ENCODE results near the gene PADI4.
"Not testable (repeated sequence)": the region's sequence is repeated elsewhere in the genome, so short reads cannot be mapped to it uniquely, and the experiment has no call there.

The PADI4 gene

DNA sequence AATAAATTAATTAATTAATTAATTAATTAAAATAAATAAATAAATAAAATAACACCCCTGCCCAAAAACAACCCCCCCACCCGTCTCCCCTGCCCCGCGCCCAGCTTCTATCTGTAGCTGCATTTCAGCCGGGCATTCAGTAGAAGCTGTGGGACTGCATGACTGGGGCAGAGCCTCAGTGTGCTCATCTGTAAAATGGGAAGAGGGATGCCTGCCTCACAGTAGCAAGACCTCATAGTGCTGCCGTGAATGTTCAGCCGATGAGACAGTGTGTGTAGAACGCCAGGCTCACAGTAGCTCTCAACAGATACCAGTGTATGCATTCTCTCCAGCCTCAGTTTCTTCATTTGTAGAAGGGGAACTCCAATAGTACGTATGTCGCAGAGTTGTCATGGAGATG lies 8.7 kb downstream of the PADI4 start:
- DNase-seq: no peak

DNA sequence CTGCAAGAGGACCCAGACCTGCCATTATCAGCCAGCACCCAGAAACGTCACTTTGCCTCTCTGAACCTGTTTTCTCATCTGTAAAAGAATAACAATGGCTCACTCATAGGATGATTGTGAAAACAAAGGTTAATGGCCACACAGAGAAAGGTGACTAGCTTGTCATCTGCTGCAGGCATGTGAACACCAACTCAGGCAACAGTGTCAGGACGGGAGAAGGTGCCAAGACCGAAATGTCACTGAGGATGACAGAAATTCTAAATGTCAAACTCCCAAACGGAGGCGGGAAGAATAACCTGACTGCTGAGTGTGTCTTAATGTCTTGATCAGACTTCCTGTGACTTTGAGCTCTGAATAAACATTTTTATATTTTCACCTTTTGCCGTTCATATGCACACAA lies 10.3 kb downstream of the PADI4 start:
- no peak for DNase-seq

DNA sequence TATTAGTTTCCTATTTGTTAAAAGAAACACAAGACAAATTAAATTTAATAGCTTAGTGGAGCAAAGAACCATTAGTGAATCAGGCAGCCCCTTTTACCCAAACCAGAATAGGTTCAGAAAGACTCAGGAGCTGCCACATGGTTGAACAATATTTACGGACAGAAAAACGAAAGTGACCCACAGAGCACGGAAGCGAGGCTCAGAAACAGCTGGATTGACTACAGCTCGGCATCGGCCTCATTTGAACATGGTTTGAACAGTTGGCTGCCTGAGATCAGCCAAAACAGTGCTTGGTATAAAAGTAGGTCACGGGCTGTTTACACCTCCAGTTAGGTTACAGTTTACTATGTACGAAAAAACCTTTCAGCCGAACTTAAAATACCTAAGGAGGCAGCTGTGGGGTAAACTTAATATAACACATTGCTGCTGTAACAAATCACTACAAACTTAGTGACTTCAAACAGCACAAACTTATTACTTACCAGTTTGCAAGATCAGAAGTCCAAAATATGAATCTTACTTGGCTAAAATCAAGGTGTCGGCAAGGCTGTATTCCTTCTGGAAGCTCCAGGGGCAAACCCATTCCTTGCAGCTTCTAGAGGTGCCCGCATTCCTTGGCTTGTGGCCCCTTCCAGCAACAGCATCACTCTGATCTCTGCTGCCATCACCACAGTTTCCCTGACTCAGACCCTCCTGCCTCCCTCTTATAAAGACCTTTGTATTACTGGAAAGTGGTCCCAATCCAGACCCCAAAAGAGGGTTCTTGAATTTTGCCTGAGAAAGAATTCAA lies 11.8 kb downstream of the PADI4 start:
- no peak for DNase-seq

DNA sequence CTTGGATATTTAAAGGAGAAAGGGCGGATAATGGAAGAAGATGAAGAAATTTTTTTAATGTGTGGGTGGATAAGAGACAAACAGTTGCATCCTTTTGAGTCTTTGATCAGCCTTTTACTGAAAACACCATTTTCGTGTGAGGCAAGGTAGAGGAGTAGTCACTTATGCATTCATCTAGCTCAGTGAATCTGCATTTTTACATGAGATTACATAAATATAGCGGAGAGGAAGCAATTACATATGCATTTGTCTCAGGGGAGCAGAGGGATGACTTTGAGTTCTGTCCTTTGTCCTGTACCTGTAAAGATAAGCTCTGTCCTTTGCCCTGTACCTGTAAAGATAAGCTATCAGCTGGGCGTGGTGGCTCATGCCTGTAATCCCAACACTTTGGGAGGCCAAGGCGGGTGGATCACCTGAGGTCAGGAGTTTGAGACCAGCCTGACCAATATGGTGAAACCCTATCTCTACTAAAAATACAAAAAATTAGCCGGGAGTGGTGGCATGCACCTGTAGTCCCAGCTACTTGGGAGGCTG lies 13.9 kb downstream of the PADI4 start:
- DNase-seq: not testable (repeated sequence)

DNA sequence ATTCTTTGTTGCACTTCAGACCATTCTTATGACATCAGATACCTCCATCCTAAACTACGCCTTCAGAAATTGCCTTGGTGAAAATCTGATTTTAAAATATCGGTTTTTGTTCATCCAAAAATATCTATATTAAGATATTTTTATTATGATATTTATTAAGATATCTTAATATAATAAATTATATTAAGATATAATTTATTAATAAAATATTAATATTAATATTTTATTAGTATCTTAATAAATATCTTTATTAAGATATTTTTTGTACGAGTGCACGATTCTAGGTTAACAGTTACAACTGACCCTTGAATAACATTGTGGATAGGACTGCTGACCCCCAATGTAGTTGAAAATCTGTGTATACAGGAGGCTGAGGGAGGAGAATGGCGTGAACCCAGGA lies 20.9 kb downstream of the PADI4 start:
- no peak for DNase-seq

DNA sequence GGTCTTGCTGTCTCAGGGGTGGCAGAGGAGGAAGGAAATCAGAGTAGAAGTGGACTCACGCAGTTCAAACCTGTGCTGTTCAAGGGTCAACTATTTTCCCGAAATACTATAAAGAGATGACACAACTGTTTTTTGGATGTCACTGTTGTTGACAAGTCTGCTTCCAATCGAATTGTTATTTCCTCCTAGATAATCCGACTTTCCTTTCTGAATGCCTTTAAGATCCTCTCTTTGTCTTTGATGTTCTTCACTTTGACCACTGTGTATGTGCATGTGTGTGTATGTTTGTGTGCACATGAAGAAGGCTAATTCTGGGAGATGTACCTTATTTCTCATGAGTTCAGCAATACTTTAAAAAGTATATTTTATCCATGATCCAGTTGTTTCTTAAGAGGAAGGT lies 21.6 kb downstream of the PADI4 start:
- no peak for DNase-seq

DNA sequence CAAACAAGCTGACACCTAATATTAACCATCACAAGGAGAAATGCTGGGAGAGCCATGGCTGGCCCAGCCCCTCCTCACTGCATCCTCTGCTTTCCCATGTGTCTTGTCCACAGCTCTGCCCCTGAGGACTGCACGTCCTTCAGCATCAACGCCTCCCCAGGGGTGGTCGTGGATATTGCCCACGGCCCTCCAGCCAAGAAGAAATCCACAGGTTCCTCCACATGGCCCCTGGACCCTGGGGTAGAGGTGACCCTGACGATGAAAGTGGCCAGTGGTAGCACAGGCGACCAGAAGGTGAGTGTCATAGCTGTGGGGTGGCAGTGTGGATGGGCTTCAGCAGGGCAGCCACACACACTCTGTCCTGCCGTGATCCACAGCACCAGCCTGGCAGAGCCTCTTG lies 22.9 kb downstream of the PADI4 start:
- DNase-seq: no peak

DNA sequence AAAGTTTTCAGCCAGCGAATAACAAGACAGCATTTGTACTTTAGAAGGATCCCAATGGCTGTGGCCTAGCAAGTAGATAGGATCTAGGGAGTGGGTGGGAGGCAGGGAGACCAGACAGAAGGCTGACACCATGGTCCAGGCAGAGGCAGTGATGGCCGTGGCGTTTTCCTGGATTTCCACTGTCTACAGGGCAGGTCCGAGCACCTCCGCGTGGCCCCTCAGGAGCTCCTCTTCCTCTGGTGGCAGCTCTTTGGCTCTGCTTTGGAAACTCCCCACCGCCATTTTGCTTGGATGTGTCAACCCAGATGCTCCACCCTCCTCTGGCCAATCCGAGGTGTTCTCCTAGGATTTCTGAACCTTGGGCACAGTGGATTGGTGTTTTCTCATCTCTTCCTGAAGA lies 25.1 kb downstream of the PADI4 start:
- DNase-seq: no peak

DNA sequence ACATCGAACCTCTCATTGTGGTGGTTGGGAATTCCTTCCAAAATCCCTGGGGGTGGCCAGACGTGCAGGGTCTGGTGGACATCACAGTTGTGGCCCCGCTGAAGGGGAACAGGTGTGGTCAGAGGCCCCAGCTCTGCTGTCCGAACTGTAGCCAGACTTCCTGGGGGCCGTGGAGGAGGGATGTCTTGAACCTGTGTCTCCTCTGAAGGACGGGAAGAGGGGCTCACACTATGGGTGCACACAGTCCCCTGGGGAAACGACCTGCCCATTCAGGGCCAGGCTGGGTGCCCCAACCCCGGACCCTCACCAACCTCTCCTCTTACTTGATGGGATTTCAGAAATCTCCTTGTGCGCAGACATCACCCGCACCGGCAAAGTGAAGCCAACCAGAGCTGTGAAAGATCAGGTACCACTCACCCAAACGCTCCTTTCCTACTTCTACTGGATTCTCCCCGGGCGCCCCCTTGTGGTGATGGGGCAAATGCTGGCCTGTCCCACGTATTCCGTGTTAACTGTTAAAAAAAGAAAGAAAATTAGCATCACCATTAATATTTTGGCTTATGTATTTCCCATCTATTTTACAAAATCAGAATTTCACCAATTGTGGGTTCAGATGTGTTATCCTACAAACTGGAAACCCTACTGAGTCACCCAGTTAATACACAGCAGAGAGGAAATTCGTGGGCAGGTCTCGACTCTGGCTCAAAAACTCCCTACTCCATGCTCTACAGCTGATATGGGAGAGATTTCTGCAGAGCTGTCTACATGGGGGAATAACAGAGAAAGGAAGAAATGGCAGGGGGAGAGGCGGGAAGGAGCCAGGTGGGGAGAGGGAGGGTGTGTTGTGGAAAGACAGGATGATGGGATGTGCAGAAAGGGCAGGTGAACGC lies 28.1 kb downstream of the PADI4 start:
- peak; percentile 61 for DNase-seq

DNA sequence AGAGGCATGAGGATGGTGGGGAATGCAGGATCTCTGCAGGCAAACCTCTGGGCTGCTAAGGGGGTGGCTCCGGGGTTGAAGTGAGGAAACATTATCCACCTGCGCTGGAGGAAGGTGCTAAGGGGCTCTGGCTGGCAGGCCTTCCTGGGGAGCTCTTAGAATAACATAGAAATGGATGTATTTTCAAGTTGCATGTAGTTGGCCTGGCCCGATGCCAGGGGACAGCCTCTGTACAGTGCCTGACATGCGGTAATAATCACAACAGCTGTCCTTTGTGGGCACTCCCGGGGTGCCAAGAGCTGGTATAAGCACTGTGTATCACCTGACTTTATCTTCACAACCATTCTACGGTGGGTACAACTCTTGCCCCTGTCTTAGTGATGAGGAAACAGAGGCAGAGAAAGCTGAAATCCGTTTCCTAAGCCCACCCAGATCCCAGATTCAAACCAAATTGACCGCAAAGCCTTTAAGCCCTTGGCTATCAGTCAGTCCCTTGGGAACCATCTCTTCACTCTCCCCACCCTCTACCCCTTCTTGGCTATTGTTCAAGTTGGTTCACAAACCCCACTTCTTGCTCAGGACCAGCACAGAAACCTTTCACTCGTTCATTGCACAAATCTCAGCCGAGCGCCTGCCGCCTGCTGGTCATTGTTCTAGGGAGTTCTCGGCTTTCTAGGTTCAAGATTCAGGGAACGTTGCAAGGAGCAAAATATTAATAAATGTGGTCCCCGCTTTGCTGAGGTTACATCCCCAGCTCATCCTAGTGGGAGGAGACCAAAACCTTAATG lies 30.9 kb downstream of the PADI4 start:
- DNase-seq: no peak

DNA sequence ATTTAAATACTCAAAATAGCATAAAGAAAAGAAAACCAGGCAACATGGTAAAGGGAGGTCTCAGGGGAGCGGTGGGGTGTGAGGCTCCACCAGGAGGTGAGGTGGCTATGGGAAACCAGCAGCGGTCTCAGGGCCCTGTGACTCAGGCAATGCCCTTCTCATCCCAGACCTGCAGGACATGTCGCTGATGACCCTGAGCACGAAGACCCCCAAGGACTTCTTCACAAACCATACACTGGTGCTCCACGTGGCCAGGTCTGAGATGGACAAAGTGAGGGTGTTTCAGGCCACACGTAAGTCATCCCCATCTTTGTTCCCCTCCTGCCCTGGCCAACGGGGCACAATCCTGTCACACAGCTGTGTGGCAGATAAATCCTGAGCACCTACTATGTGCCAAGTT lies 31.5 kb downstream of the PADI4 start:
- no peak for DNase-seq

DNA sequence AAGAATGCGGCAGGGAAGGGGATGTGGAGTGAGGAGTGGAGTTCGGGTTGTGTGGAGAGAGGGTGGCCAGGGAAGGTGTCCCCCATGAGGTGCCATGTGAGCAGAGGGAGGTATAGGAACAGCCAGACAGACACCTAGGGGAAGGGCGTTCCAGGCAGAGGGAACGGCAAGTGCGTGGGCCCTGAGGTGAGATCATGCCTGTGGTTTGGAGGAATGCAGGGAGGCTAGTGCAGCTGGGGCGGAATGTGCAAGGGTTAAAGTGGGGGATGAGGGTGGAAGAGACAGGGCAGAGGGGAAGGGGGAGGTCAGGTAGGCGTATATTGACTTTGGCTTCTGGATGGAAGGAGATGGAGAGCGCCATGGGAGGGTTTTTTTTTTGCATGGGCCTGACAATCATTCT lies 32.4 kb downstream of the PADI4 start:
- no peak for DNase-seq

DNA sequence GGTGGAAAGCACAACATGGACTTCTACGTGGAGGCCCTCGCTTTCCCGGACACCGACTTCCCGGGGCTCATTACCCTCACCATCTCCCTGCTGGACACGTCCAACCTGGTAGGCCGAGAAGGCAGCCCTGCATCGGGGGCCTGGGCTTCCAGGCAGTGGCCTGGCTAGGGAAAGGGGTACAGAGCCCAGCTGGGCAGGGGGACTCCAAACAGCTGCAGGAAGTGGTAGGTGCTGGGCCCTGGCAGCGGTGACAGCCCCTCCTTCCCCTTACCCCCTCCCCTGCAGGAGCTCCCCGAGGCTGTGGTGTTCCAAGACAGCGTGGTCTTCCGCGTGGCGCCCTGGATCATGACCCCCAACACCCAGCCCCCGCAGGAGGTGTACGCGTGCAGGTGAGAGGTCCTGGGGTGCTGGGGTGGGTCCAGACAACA lies 34.0 kb downstream of the PADI4 start:
- no peak for DNase-seq

DNA sequence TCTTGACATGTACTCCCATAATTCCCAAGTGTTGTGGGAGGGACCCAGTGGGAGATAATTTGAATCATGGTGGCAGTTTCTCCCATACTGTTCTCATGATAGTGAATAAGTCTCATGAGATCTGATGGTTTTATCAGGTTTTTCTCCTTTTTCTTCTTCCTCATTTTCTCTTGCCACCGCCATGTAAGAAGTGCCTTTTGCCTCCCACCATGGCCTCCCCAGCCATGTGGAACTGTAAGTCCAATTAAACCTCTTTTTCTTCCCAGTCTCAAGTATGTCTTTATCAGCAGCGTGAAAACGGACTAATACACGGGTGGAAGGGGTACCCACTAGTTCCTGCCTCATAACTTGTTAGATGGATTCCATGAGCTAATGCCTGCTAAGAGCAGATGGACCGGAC lies 37.5 kb downstream of the PADI4 start:
- not testable (repeated sequence) for DNase-seq

DNA sequence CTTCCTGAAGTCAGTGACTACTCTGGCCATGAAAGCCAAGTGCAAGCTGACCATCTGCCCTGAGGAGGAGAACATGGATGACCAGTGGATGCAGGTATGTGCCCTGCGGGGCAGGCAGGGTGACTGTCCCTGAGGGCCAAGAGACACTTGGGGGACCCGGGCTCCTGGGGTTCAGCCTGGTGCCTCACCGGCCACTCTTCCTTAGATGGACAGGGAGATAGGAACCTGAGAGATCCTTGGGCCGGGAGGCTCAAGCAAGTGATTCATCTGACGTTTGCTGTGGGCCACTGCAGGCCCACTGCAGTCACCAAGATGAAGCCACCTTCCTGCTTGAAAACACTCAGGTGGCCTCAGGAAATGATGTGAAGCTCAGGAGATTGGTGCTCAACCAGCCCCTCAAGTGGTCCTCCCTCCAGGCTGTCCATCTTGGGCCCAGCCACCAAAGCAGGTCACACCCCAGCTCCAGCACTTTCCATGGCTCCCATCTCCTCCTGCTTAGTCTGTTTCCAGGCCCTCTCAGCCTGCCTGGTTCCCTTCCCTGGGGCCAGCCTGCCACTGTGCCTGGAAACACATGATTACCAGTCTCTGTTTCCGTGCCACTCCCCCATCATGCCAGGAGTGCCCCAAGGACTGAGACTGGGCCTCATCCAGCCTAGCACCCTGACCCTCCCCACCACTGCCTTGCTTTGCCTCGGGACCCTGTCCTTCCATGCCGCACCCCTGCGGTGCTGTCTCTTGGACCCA lies 38.2 kb downstream of the PADI4 start:
- DNase-seq: no peak

DNA sequence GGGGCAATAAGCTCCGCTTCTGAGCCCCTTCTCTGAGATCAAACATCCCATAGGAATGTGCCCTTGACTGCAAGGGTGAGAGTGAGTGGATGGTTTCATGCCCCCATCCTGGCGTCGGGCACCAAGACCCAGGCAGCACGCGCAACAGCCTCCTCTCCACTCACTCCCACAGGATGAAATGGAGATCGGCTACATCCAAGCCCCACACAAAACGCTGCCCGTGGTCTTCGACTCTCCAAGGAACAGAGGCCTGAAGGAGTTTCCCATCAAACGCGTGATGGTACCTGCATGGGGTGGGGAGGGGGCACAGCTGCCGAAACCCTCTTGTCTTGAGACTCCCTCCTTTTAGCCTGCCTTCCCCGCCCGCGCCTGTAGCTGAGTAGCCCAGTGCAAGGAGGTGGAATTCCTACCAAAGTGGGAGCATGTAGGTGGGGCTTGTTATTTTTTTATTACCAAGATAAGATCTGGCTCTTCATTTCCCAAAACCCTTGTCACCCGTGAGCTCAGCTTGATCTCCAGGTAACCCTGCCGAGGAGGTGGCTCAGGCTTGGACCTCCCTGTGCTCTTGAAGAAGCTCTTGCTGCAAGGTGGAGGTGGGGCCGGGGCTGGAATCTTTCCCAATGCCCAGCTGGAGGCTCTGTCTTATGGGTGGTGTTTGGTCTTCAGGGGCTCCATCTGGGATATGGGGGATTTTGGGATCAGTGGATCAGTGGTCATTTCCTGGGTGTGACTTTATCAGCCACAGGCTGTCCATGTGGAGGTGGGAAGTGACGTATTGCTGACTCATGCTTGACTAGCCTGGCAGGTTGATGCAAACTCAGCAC lies 40.0 kb downstream of the PADI4 start:
- DNase-seq: no peak

DNA sequence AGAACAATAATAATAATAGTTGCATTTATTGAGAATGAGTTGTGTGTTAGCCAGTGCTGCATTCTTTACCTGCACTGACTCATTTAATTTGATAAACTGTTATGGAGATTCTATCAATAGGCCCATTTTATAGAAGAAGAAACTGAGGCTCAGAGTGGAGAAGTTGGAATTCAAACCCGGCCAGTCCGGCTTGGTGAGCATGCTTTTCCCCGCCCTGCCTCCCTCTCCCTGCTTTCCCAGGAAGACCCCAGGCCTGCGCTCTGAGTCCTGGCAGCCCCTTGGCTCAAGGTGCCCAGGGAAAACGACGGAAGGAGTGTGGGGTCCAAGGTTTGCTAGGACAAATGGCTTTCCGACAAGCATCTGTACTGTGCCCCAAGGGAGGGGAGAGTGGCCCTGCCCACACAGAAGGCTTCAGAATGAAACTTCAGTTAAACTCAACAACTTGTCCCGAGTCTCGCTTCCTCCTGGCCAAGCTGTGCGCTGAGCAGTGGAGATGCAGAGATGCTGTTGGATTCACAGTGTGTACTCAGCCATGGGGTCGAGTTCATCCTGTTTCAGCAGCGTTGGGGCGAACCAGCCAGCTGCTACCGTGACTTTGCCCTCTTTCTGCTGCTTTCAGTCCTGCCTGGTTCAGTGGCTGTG lies 40.7 kb downstream of the PADI4 start:
- no peak for DNase-seq

DNA sequence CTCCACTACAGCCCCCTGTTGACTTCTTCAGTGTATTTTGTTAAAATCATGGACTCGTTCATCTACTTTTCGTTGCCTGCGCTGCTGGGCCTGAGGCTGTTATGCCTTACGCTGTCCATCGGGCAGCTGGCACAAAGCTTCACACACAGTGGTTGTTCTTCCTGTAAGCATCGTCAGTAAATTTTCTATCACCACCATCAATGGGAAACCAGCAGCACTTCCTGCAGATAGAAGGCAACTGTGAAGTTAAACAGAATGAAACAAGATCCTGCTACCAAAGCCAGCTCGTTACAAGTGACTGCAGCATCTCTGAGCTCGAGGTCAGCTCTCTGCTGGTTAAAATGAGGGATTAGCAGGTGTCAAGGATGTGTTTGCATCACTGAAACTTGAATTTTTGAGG lies 42.1 kb downstream of the PADI4 start:
- no peak for DNase-seq

DNA sequence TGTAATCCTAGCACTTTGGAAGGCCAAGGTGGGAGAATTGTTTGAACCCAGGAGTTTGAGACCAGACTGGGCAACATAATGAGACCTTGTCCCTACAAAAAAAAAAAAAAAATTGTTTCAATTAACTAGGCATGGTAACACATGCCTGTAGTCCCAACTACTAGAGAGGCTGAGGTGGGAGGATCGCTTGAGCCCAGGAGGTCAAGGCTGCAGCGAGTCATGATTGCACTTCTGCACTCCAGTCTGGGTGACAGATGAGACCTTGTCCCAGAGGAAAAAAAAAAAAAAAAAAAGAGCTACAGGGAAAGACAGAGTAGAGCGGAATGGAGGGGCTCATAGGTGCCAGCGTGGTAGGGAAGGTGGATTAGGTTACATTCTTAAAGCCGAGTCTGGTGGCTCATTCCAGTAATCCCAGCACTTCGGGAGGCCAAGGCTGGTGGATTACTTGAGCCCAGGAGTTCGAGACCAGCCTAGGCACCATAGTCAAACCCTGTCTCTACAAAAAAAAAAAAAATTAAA lies 43.0 kb downstream of the PADI4 start:
- no peak for DNase-seq

DNA sequence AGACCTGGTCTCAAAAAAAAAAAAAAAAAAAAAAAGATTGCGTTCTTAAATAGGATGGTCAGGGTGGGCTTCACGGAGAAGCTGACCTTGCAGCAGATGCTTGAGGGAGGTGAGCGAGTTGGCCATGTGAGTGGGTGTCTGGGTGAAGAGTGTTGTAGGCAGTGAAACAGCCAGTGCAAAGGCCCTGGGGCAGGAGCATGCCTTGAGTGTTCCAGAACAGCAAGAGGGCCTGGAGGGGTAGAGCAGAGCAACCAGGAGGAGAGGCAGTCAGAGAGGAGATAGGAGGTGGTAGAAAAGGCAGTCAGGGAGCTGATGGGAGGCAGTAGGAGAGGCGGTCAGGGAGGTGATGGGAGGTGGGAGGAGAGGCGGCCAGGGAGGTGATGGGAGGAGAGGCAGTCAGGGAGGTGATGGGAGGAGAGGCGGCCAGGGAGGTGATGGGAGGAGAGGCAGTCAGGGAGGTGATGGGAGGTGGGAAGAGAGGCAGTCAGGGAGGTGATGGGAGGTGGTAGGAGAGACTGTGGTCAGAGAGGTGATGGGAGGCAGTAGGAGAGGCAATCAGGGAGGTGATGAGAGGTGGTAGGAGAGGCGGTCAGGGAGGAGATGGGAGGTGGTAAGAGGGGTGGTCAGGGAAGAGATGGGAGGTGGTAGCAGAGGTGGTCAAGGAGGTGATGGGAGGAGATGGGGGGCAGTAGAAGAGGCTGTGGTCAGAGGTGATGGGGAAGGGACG lies 43.8 kb downstream of the PADI4 start:
- DNase-seq: no peak

Measured in stimulated activated CD4-positive, alpha-beta T cell treated with anti-CD3 and anti-CD28 coated beads, Interleukin-12 subunit alpha, Interleukin-12 subunit beta, amount 100 ng/mL, for 4 hours (primary cell).